ENCODE measurements around the gene AIMP1.

DNA sequence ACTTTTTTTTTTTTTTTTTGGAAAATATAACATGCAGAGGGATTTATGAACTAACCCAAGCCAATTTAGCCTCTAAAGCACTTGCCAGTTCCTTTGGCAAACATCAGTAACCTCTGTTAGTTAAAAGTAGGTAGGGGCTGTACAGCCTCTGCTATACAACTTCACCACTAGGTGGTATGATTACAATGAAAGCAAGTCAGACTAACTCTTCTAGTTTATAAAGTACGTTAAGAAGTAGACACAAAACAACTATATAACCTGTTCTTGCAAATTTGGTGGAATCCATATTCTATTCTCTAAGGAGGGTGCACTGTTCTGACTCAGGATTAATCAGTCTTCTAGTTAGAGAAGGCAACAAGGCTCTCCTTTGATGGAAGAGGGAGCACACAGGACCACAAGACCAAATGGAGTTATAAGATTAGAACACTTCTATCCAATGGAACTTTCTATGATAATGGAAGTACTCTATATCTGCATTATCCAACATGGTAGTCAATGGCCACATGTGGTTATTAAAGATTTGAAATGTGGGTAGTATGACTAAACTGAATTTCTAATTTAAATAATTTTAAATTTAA is 12.8 kb downstream of the AIMP1 start:
- no peak; the same call in 1 of the 2 replicates for TF ChIP-seq CTCF (IDR thresholded peaks at IDR 0.05)
- no peak for TF ChIP-seq IRF2 (CRISPR knock-in tag; IDR thresholded peaks at IDR 0.05; ENCODE audit: borderline replicate concordance, low read depth)
- no peak for TF ChIP-seq RELA (CRISPR knock-in tag; IDR thresholded peaks at IDR 0.05; ENCODE audit: borderline replicate concordance)
- TF ChIP-seq JUN (CRISPR knock-in tag; IDR thresholded peaks at IDR 0.05) = no peak
- no peak for TF ChIP-seq FOXP4 (CRISPR knock-in tag; IDR thresholded peaks at IDR 0.05)
- no peak for TF ChIP-seq E2F1 (CRISPR knock-in tag; IDR thresholded peaks at IDR 0.05)
- TF ChIP-seq ZNF317 (CRISPR knock-in tag; IDR thresholded peaks at IDR 0.05; ENCODE audit: borderline replicate concordance, low read depth) = no peak
- no peak for TF ChIP-seq ZBTB43 (CRISPR knock-in tag; IDR thresholded peaks at IDR 0.05)
- TF ChIP-seq, protein P1, sequence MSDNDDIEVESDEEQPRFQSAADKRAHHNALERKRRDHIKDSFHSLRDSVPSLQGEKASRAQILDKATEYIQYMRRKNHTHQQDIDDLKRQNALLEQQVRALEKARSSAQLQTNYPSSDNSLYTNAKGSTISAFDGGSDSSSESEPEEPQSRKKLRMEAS (CRISPR knock-in tag; IDR thresholded peaks at IDR 0.05) = no peak
- no peak for TF ChIP-seq CREM (CRISPR knock-in tag; IDR thresholded peaks at IDR 0.05)
- no peak for TF ChIP-seq NFE2L1 (CRISPR knock-in tag; IDR thresholded peaks at IDR 0.05)
